Sigmoid colon (tissue), 7 donors: ENCODE results near the gene ANKRD13D. TPM values are rescaled to one million over a fixed set of nuclear protein-coding genes. Genes with fewer than 3 reads are reported as not detected.
A peak's percentile ranks its signal among the peaks of the same experiment; 100 is the strongest.

Experiments used
- DNase-seq: peaks from one replicate; pipeline ENCODE4 v3.0.0-alpha.2; 2019
- H3K27ac ChIP-seq, 4 donors: fragments of 200-600 bp; sonication (generic); one replicate each; pipeline ENCODE4 v1.5.1; 2016 to 2019; ENCODE audit warnings: mild to moderate bottlenecking in 1 of 4
- H3K27me3 ChIP-seq, 3 donors: fragments of 200-600 bp; sonication (generic); one replicate each; pipeline ENCODE4 v1.5.1; 2019; ENCODE audit warnings: mild to moderate bottlenecking in 1 of 3
- H3K36me3 ChIP-seq, 4 donors: fragments of 200-600 bp; sonication (generic); one replicate each; pipeline ENCODE4 v1.5.1; 2016 to 2019
- H3K4me1 ChIP-seq, 4 donors: fragments of 200-600 bp; sonication (generic); one replicate each; pipeline ENCODE4 v1.5.1; 2017 to 2019
- H3K4me3 ChIP-seq, 4 donors: fragments of 200-600 bp; sonication (generic); one replicate each; pipeline ENCODE4 v1.5.1; 2017 to 2019; ENCODE audit warnings: mild to moderate bottlenecking in 2 of 4, moderate library complexity in 1 of 4
- H3K9me3 ChIP-seq, 4 donors: fragments of 200-600 bp in 3 of 4; sonication (generic) in 3 of 4; one replicate each; pipeline versions ENCODE4 v1.5.1 to v1.6.1; 2013 to 2019
- EP300 ChIP-seq, 4 donors: sonication (generic); formaldehyde crosslinking; IDR thresholded peaks; one replicate each; pipeline ENCODE4 v1.6.1; 2017; ENCODE audit warnings: antibody characterized with exemption in 4 of 4
- POLR2A ChIP-seq, 2 donors: fragments of 450-650 bp; IDR thresholded peaks; one replicate each; pipeline ENCODE4 v1.6.1; 2016; ENCODE audit warnings: antibody characterized with exemption in 2 of 2, mild to moderate bottlenecking in 2 of 2, moderate library complexity in 2 of 2
- POLR2AphosphoS5 ChIP-seq, 4 donors: sonication (generic); formaldehyde crosslinking; IDR thresholded peaks; one replicate each; pipeline ENCODE4 v1.6.1; 2017; ENCODE audit warnings: antibody characterized with exemption in 4 of 4
- WGBS, 2 donors: extraction: QIAGEN DNeasy Blood & Tissue Kit; methylation state at CpG; one replicate each; pipeline ENCODE4 v1.1.7; 2013; 5-methylcytosine and 5-hydroxymethylcytosine counted together
- intact Hi-C: fragments of 100-400 bp; cut with DNase I; formaldehyde crosslinking; loops from one replicate; pipeline ENCODE4 v1.15.1; 2023
- polyA plus RNA-seq, 3 donors: library from polyadenylated mRNA; stranded (reverse); fragments of 200-250 nt; gene quantifications; one replicate each; pipeline ENCODE4 v1.2.3, GENCODE V29; 2013
- total RNA-seq, 4 donors: library from RNA; depleted of rRNA; stranded (reverse); fragments of >200 nt; gene quantifications; one replicate each; pipeline ENCODE4 v1.1.0, GENCODE V29; 2016
- TF ChIP-seq, protein P1 (sequence below), 4 experiments: fragments of 450-650 bp in 3 of 4; fragments of 200-600 bp in 1 of 4; IDR thresholded peaks; one replicate each; pipeline ENCODE4 v1.5.1; 2016 to 2019; ENCODE audit warnings: antibody characterized with exemption in 4 of 4, mild to moderate bottlenecking in 3 of 4, moderate library complexity in 2 of 4
- donor health status: healthy with polysubstance abuse.
- donor health status: Bipolar disorder and iron deficiency.
- donor health status: healthy.

The ANKRD13D gene
- total and polyA plus RNA-seq, 7 donors: 9.0 to 45.7 (median 24.0) TPM

DNA sequence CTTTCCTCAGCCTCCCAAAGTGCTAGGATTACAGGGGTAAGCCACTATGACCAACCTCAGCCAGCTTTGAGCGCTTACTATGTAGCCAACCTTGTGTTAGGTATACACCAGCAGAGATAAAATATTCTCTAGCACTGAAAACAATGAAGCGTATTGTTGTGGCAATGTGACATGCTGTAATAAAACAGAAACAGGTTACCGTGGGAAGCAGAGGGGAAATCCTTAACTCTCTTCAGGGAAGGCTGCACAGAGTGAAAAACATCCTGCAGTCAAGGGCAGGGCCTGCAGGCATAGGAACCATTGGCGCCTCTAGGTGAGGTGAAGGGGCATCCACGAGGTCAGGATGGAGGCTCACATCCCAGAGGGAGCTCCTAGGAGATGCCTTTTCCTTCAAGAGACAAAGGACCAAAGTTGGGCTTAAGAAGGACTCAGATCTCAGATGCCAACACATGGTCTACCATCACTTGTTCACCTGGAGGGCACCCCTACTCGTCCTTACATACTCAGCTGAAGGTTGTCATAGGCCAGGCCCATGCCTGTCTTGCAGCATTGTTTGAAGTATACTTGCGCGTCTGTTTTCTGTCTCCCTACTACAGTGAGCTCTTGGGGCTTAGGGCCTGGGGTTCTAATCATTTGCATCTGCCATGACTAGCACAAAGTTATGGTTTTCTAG lies 56.3 kb downstream of the ANKRD13D start:
- no peak overlapping the region for H3K27ac ChIP-seq
- H3K36me3 ChIP-seq: no peaks in the 10 kb centered on the region
- H3K4me1 ChIP-seq: no peaks in the 10 kb centered on the region
- intact Hi-C loops: no loop called here
- no peaks in the 10 kb centered on the region for H3K9me3 ChIP-seq
- TF ChIP-seq EP300 (IDR thresholded peaks at IDR 0.05) (no peak), POLR2AphosphoS5 (IDR thresholded peaks at IDR 0.05) (no peak), POLR2A (IDR thresholded peaks at IDR 0.05) (no peak)
- TF ChIP-seq, protein P1, sequence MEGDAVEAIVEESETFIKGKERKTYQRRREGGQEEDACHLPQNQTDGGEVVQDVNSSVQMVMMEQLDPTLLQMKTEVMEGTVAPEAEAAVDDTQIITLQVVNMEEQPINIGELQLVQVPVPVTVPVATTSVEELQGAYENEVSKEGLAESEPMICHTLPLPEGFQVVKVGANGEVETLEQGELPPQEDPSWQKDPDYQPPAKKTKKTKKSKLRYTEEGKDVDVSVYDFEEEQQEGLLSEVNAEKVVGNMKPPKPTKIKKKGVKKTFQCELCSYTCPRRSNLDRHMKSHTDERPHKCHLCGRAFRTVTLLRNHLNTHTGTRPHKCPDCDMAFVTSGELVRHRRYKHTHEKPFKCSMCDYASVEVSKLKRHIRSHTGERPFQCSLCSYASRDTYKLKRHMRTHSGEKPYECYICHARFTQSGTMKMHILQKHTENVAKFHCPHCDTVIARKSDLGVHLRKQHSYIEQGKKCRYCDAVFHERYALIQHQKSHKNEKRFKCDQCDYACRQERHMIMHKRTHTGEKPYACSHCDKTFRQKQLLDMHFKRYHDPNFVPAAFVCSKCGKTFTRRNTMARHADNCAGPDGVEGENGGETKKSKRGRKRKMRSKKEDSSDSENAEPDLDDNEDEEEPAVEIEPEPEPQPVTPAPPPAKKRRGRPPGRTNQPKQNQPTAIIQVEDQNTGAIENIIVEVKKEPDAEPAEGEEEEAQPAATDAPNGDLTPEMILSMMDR (IDR thresholded peaks at IDR 0.05): no peak
- H3K27me3 ChIP-seq: no peaks in the 10 kb centered on the region
- WGBS, 2 donors: 12 to 49% methylated on average over 8 of the region's 8 CpGs
- H3K4me3 ChIP-seq: no peak overlapping the region
- DNase-seq: no peak

DNA sequence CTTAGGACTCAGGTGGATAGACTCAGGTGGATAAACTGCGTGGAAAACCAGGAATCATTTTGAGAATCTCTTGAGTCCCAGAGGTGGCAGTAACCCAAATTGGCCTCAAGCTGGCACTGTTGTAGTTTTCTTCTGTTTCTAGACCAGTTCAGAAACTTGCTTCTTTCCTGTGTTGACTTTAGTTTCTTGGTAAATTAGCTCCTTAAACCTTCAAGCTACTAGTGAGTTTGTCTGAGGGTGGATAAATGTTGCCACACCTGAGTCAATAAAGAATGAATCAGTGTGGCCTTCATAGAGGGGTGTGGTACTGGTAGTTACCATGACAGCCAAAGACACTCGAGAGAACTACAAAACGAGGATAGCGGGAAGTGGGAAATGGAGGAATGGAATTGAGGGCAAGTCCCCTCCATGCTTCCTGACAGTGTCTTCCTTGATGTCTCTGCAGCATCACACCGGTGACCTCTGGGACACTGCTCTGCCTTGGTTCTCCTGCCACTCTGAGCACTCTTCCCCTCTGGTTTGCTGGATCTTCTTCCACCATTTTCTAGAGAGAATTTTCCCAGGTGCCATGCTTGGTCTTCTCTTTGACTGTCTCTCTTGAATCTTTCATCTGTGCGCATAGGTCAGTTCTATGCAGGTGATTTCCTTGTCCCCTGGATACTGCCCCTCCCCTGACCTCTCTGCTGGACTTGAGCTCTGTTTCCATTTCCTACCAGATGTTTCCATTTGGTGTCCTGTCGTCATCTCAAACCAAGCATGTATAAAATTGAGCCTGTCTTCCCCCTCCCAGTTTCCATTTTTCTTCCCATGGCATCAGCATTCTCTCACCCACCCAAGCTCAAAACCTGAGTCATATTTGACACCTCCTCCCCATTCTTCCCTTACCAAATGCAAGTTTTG lies 57.1 kb downstream of the ANKRD13D start:
- H3K9me3 ChIP-seq: no peaks in the 10 kb centered on the region
- TF ChIP-seq, protein P1 (IDR thresholded peaks at IDR 0.05): peak in 1 of 4 experiments; percentile 63
- TF ChIP-seq POLR2A (IDR thresholded peaks at IDR 0.05): no peak
- no peak overlapping the region for H3K27ac ChIP-seq
- intact Hi-C loops: no loop called here
- H3K27me3 ChIP-seq: no peaks in the 10 kb centered on the region
- DNase-seq: no peak
- 17 to 63% methylated on average over 7 of the region's 7 CpGs for WGBS, 2 donors
- no peaks in the 10 kb centered on the region for H3K36me3 ChIP-seq
- peaks cover 0 to 7% (median 5%) of the 10 kb centered on the region in 4 donors for H3K4me1 ChIP-seq
- H3K4me3 ChIP-seq: no peak overlapping the region

DNA sequence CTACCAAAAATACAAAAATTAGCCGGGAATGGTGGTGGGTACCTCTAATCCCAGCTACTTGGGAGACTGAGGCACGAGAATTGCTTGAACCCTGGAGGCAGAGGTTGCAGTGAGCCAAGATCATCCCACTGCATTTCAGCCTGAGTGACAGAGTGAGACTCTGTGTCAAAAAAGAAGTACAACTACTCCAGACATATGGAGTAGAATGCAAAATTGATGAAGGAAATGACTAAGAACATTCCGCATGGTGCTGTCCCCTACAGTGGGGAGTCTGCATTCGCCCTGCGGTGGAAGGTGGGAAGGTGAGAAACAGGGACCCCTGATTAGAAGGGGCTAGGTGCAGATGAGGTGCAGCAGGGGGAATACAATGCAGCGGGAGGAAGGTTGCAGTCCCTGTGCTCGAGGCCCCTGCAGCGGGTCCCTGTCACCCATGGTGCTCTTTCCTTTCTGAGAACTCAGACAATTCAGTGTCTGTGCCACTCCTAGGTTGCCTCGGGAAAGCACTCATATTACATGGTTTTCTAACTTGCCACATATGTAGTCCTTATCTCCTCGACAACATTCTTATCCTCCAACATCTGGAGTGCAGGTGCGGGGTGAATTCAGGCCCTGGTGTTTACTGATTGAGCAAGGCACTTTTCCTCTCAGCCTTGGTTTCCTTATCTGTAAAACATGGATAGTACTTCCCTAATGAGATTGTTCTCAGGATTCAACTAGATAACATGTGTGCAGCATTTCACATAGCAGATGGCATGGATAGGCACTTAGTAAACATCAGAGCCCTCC lies 59.1 kb downstream of the ANKRD13D start:
- WGBS, 2 donors: 65 to 73% methylated on average over 11 of the region's 11 CpGs
- TF ChIP-seq POLR2A (IDR thresholded peaks at IDR 0.05) (no peak), POLR2AphosphoS5 (IDR thresholded peaks at IDR 0.05) (no peak), EP300 (IDR thresholded peaks at IDR 0.05) (no peak)
- TF ChIP-seq, protein P1 (IDR thresholded peaks at IDR 0.05): no peak
- Histone ChIP-seq H3K27me3 (no peaks in the 10 kb centered on the region), H3K4me3 (no peak overlapping the region), H3K36me3 (no peaks in the 10 kb centered on the region), H3K9me3 (no peaks in the 10 kb centered on the region), H3K4me1 (peaks cover 3 to 25% (median 24%) of the 10 kb centered on the region in 4 donors), H3K27ac (no peak overlapping the region)
- intact Hi-C loops: no loop called here
- no peak for DNase-seq

DNA sequence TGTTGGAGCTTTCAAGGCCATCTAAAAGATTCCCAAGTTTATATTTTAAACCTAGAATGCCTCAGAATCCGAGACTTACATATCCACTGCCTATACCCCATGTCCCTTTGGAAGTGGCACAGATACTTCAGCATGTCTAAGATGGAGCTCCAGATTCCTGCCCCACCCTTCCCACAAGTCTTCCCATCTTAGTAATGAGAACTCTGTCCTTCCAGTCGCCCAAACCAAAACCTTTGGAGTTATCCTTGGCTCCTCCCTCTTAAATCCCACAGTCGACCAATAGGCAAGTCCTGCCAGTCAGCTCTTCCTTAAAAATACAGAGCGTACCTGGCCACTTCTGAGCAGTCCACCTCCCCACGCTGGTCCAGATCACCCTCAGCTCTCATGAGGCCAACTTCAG lies 59.9 kb downstream of the ANKRD13D start:
- Histone ChIP-seq H3K9me3 (no peaks in the 10 kb centered on the region), H3K4me3 (no peak overlapping the region), H3K4me1 (peaks cover 3 to 29% (median 28%) of the 10 kb centered on the region in 4 donors), H3K27me3 (no peaks in the 10 kb centered on the region), H3K36me3 (no peaks in the 10 kb centered on the region), H3K27ac (peak overlapping the region in 1 of 4 donors; percentile 20)
- TF ChIP-seq POLR2AphosphoS5 (IDR thresholded peaks at IDR 0.05): no peak
- no peak for TF ChIP-seq POLR2A (IDR thresholded peaks at IDR 0.05)
- no peak for TF ChIP-seq EP300 (IDR thresholded peaks at IDR 0.05)
- TF ChIP-seq, protein P1 (IDR thresholded peaks at IDR 0.05): no peak
- 69 to 79% methylated on average over 5 of the region's 5 CpGs for WGBS, 2 donors
- no peak for DNase-seq
- intact Hi-C loops: no loop called here
